GM19025 (cell line): Measurements from ENCODE around the gene PHGDH.

Experiments
- ATAC-seq: cut with Tn5 transposase; IDR thresholded peaks from one replicate; pipeline ENCODE4 v1.9.1; 2021; ENCODE audit warnings: mild to moderate bottlenecking, low read depth, moderate library complexity; ENCODE audit not compliant: unreplicated experiment

The PHGDH gene

GRCh38 chr1:119729044-119729443 lies 17.3 kb downstream of the PHGDH start:
- no peak for ATAC-seq

GRCh38 chr1:119731060-119731459 lies 19.3 kb downstream of the PHGDH start:
- ATAC-seq, result no peak

- no peak for ATAC-seq
Measured at GRCh38 chr1:119731741-119732430, 20.2 kb downstream of the PHGDH start.

- no peak for ATAC-seq
Measured at GRCh38 chr1:119732465-119733168, 20.9 kb downstream of the PHGDH start.

- no peak for ATAC-seq
Measured at GRCh38 chr1:119733754-119734153, 22.0 kb downstream of the PHGDH start.

- no peak for ATAC-seq
Measured at GRCh38 chr1:119735217-119735616, 23.5 kb downstream of the PHGDH start.

- no peak for ATAC-seq
Measured at GRCh38 chr1:119736649-119737039, 24.9 kb downstream of the PHGDH start.

GRCh38 chr1:119737040-119737682 lies 25.4 kb downstream of the PHGDH start:
- ATAC-seq, result no peak

GRCh38 chr1:119738100-119738720 lies 26.5 kb downstream of the PHGDH start:
- no peak for ATAC-seq

- ATAC-seq, result no peak
Measured at GRCh38 chr1:119739150-119739549, 27.4 kb downstream of the PHGDH start.

GRCh38 chr1:119740261-119740660 lies 28.5 kb downstream of the PHGDH start:
- no peak for ATAC-seq

- no peak for ATAC-seq
Measured at GRCh38 chr1:119740896-119741780, 29.4 kb downstream of the PHGDH start.

- ATAC-seq, result no peak
Measured at GRCh38 chr1:119742202-119742601, 30.5 kb downstream of the PHGDH start.

- no peak for ATAC-seq
Measured at GRCh38 chr1:119742677-119743076, 30.9 kb downstream of the PHGDH start.

- no peak for ATAC-seq
Measured at GRCh38 chr1:119743308-119743707, 31.6 kb downstream of the PHGDH start.

GRCh38 chr1:119743776-119744597 lies 32.3 kb downstream of the PHGDH start:
- peak; percentile 67 for ATAC-seq

GRCh38 chr1:119744598-119744942 lies 32.8 kb downstream of the PHGDH start:
- no peak for ATAC-seq

- ATAC-seq, result no peak
Measured at GRCh38 chr1:119745034-119745433, 33.3 kb downstream of the PHGDH start.

GRCh38 chr1:119747451-119747850 lies 35.7 kb downstream of the PHGDH start:
- ATAC-seq, result no peak

GRCh38 chr1:119748040-119748439 lies 36.3 kb downstream of the PHGDH start:
- ATAC-seq, result no peak
